ENCODE results near the gene CSRNP2.
"Not testable (repeated sequence)": the region's sequence is repeated elsewhere in the genome, so short reads cannot be mapped to it uniquely, and the experiment has no call there.

The CSRNP2 gene

GRCh38 chr12:51083126-51083833, at the start of gene CSRNP2:
CSRNP2 (minus strand) TSS chr12:51083596; CDS start chr12:51076561, 7,035 bp downstream.
- peak; percentile 98 for DNase-seq (ENCODE audit: low read depth)

- no peak for DNase-seq (ENCODE audit: low read depth)
Measured at GRCh38 chr12:51132693-51133092, 49.3 kb upstream of the CSRNP2 start.

- no peak for DNase-seq (ENCODE audit: low read depth)
Measured at GRCh38 chr12:51131745-51132521, 48.5 kb upstream of the CSRNP2 start.

GRCh38 chr12:51128919-51129318, 45.5 kb upstream of the CSRNP2 start:
- peak; percentile 41 for DNase-seq (ENCODE audit: low read depth)

GRCh38 chr12:51127050-51127729, 43.8 kb upstream of the CSRNP2 start:
- peak; percentile 43 for DNase-seq (ENCODE audit: low read depth)

GRCh38 chr12:51126297-51126696, 42.9 kb upstream of the CSRNP2 start:
- DNase-seq (ENCODE audit: low read depth), result no peak

- DNase-seq (ENCODE audit: low read depth), result no peak
Measured at GRCh38 chr12:51124504-51124903, 41.1 kb upstream of the CSRNP2 start.

- no peak for DNase-seq (ENCODE audit: low read depth)
Measured at GRCh38 chr12:51122844-51123243, 39.4 kb upstream of the CSRNP2 start.

- peak; percentile 39 for DNase-seq (ENCODE audit: low read depth)
Measured at GRCh38 chr12:51118706-51119105, 35.3 kb upstream of the CSRNP2 start.

GRCh38 chr12:51115533-51115932, 32.1 kb upstream of the CSRNP2 start:
- DNase-seq (ENCODE audit: low read depth), result no peak

GRCh38 chr12:51108136-51108535, 24.7 kb upstream of the CSRNP2 start:
- DNase-seq (ENCODE audit: low read depth), result no peak

- no peak for DNase-seq (ENCODE audit: low read depth)
Measured at GRCh38 chr12:51103977-51104376, 20.6 kb upstream of the CSRNP2 start.

- DNase-seq (ENCODE audit: low read depth), result peak; percentile 50
Measured at GRCh38 chr12:51098611-51099010, 15.2 kb upstream of the CSRNP2 start.

- no peak for DNase-seq (ENCODE audit: low read depth)
Measured at GRCh38 chr12:51090705-51091229, 7.4 kb upstream of the CSRNP2 start.

GRCh38 chr12:51087818-51088217, 4.4 kb upstream of the CSRNP2 start:
- no peak for DNase-seq (ENCODE audit: low read depth)

GRCh38 chr12:51086933-51087332, 3.5 kb upstream of the CSRNP2 start:
- DNase-seq (ENCODE audit: low read depth), result no peak

GRCh38 chr12:51085757-51086156, 2.4 kb upstream of the CSRNP2 start:
- no peak for DNase-seq (ENCODE audit: low read depth)

- peak; percentile 44 for DNase-seq (ENCODE audit: low read depth)
Measured at GRCh38 chr12:51082561-51083125, 753 bp downstream of the CSRNP2 start.

- DNase-seq (ENCODE audit: low read depth), result no peak
Measured at GRCh38 chr12:51081421-51081820, 2.0 kb downstream of the CSRNP2 start.

- DNase-seq (ENCODE audit: low read depth), result no peak
Measured at GRCh38 chr12:51080136-51080535, 3.3 kb downstream of the CSRNP2 start.

- not testable (repeated sequence) for DNase-seq (ENCODE audit: low read depth)
Measured at GRCh38 chr12:51078866-51079265, 4.5 kb downstream of the CSRNP2 start.

GRCh38 chr12:51078346-51078745, 5.0 kb downstream of the CSRNP2 start:
- not testable (repeated sequence) for DNase-seq (ENCODE audit: low read depth)

Measured in iris pigment epithelial cell (primary cell).